HG03460 (cell line): Measurements from ENCODE around the gene C1R.

Experiments used
- ATAC-seq: cut with Tn5 transposase; IDR thresholded peaks from one replicate; pipeline ENCODE4 v1.9.1; 2021; ENCODE audit not compliant: unreplicated experiment

C1R gene

GRCh38 chr12:7100239-7100638 is 8.0 kb upstream of the C1R start:
- ATAC-seq = no peak

- ATAC-seq = no peak
Measured at GRCh38 chr12:7099290-7099996, 7.2 kb upstream of the C1R start.

GRCh38 chr12:7096979-7097378 is 4.7 kb upstream of the C1R start:
- ATAC-seq = no peak

- ATAC-seq = no peak
Measured at GRCh38 chr12:7096006-7096932, 4.0 kb upstream of the C1R start.

- ATAC-seq = no peak
Measured at GRCh38 chr12:7093892-7094291, 1.6 kb upstream of the C1R start.

GRCh38 chr12:7093486-7093885 is 1.2 kb upstream of the C1R start:
- no peak for ATAC-seq

- ATAC-seq = no peak
Measured at GRCh38 chr12:7092986-7093460, 778 bp upstream of the C1R start.

- no peak for ATAC-seq
Measured at GRCh38 chr12:7091660-7092228, 501 bp downstream of the C1R start.

GRCh38 chr12:7091171-7091570 is 1.1 kb downstream of the C1R start:
- no peak for ATAC-seq

- ATAC-seq = no peak
Measured at GRCh38 chr12:7090222-7090998, 1.8 kb downstream of the C1R start.

- no peak for ATAC-seq
Measured at GRCh38 chr12:7089196-7089871, 2.9 kb downstream of the C1R start.

GRCh38 chr12:7083125-7083524 is 9.1 kb downstream of the C1R start:
- ATAC-seq = no peak

- ATAC-seq = no peak
Measured at GRCh38 chr12:7081037-7081436, 11.2 kb downstream of the C1R start.

GRCh38 chr12:7079826-7080125 is 12.5 kb downstream of the C1R start:
- no peak for ATAC-seq

- ATAC-seq = no peak
Measured at GRCh38 chr12:7078163-7078562, 14.1 kb downstream of the C1R start.

- no peak for ATAC-seq
Measured at GRCh38 chr12:7076493-7076892, 15.8 kb downstream of the C1R start.

GRCh38 chr12:7075939-7076338 is 16.3 kb downstream of the C1R start:
- ATAC-seq = no peak

GRCh38 chr12:7075518-7075917 is 16.7 kb downstream of the C1R start:
- no peak for ATAC-seq

GRCh38 chr12:7073946-7074345 is 18.3 kb downstream of the C1R start:
- ATAC-seq = no peak

GRCh38 chr12:7072554-7072953 is 19.7 kb downstream of the C1R start:
- no peak for ATAC-seq

- ATAC-seq = no peak
Measured at GRCh38 chr12:7072035-7072434, 20.2 kb downstream of the C1R start.
